ENCODE data around the gene CDC42SE1. TPM values are rescaled to one million over a fixed set of nuclear protein-coding genes. Genes with fewer than 3 reads are reported as not detected.

CDC42SE1 gene
- total RNA-seq, 8 experiments from 2014 or later: 34.9 to 68.9 (median 52.4) TPM

- H3K4me3 ChIP-seq: no peak overlapping the region
- H3K27ac ChIP-seq: no peak overlapping the region
- peak in 3 of 8 experiments; percentile 20 to 57 (median 54) for ATAC-seq (replicated peaks in 6 of 8)
- peaks cover 25 to 35% of the 10 kb centered on the region in 2 donors for H3K4me1 ChIP-seq (replicated peaks in 1 of 2)
- in situ Hi-C loops (cut with MboI; ENCODE audit: low pct_unique_long_range_greater_than_20kb in 2 of 9, low sequenced_read_pairs in 9 of 9, unreplicated experiment in 9 of 9): no loop called here
- 59 to 100% (median 83%) methylated on average over 1 to 4 of the region's 4 CpGs; no CpG with 5 or more reads in 1 of the 10 experiments for WGBS, 10 experiments
Measured at GRCh38 chr1:151001602-151002001, 57.8 kb downstream of the CDC42SE1 start.

Other genes starting within 250 kb of the CDC42SE1 start
- gene ARNT, start 183.0 kb downstream of the CDC42SE1 start, total RNA-seq: 10 to 100 TPM; 22.0 to 43.7 (median 25.9) TPM
- gene CTXND2, start 172.5 kb downstream of the CDC42SE1 start, total RNA-seq: 1 to 10 TPM in 1 of 8 experiments, under 1 TPM in 2, not detected in 5; 0.21 to 1.3 (median 0.27) TPM
- gene SETDB1, start 133.3 kb downstream of the CDC42SE1 start, total RNA-seq: 10 to 100 TPM; 29.6 to 75.6 (median 58.1) TPM
- 100 to 1,000 TPM in 4 of 8 experiments, 10 to 100 TPM in 4; 46.1 to 116 (median 96.6) TPM for gene CERS2, start 84.8 kb downstream of the CDC42SE1 start, total RNA-seq
- 1 to 10 TPM in 5 of 8 experiments, under 1 TPM in 3; 0.54 to 1.7 (median 1.3) TPM for gene ANXA9, start 77.3 kb downstream of the CDC42SE1 start, total RNA-seq
- 10 to 100 TPM in 7 of 8 experiments, 1 to 10 TPM in 1; 7.5 to 22.7 (median 19.0) TPM for gene MINDY1, start 52.7 kb downstream of the CDC42SE1 start, total RNA-seq
- 10 to 100 TPM; 10.5 to 30.2 (median 24.1) TPM for gene PRUNE1, start 51.2 kb downstream of the CDC42SE1 start, total RNA-seq
- 1 to 10 TPM in 4 of 8 experiments, under 1 TPM in 4; 0.18 to 1.6 (median 1.1) TPM for gene BNIPL, start 23.0 kb downstream of the CDC42SE1 start, total RNA-seq
- 10 to 100 TPM in 1 of 8 experiments, 1 to 10 TPM in 7; 3.9 to 10.3 (median 7.8) TPM for gene C1orf56, start 11.9 kb downstream of the CDC42SE1 start, total RNA-seq
- 100 to 1,000 TPM in 4 of 8 experiments, 10 to 100 TPM in 2, 1 to 10 TPM in 2; 3.3 to 201 (median 110) TPM for gene MLLT11, start 775 bp upstream of the CDC42SE1 start, total RNA-seq
- gene GABPB2, start 11.1 kb upstream of the CDC42SE1 start, total RNA-seq: 10 to 100 TPM in 2 of 8 experiments, 1 to 10 TPM in 6; 4.2 to 20.5 (median 6.1) TPM
- 10 to 100 TPM in 5 of 8 experiments, 1 to 10 TPM in 3; 1.0 to 33.6 (median 15.4) TPM for gene SEMA6C, start 87.0 kb upstream of the CDC42SE1 start, total RNA-seq
- gene TNFAIP8L2, start 97.0 kb upstream of the CDC42SE1 start, total RNA-seq: 1 to 10 TPM in 3 of 8 experiments, under 1 TPM in 5; 0.25 to 1.6 (median 0.55) TPM
- 10 to 100 TPM in 5 of 8 experiments, 1 to 10 TPM in 3; 4.4 to 31.2 (median 18.1) TPM for gene LYSMD1, start 106.3 kb upstream of the CDC42SE1 start, total RNA-seq
- gene SCNM1, start 106.5 kb upstream of the CDC42SE1 start, total RNA-seq: 100 to 1,000 TPM in 2 of 8 experiments, 10 to 100 TPM in 6; 41.0 to 115 (median 77.1) TPM
- 1 to 10 TPM in 3 of 8 experiments, under 1 TPM in 3, not detected in 2; 0.27 to 2.0 (median 0.96) TPM for gene TMOD4, start 116.4 kb upstream of the CDC42SE1 start, total RNA-seq
- 100 to 1,000 TPM in 3 of 8 experiments, 10 to 100 TPM in 5; 34.2 to 146 (median 83.1) TPM for gene VPS72, start 130.6 kb upstream of the CDC42SE1 start, total RNA-seq
- gene PIP5K1A, start 138.9 kb upstream of the CDC42SE1 start, total RNA-seq: 100 to 1,000 TPM in 1 of 8 experiments, 10 to 100 TPM in 7; 44.2 to 113 (median 62.5) TPM
- 100 to 1,000 TPM; 187 to 376 (median 247) TPM for gene PSMD4, start 195.1 kb upstream of the CDC42SE1 start, total RNA-seq
- 10 to 100 TPM in 7 of 8 experiments, 1 to 10 TPM in 1; 8.9 to 33.2 (median 21.9) TPM for gene ZNF687, start 222.7 kb upstream of the CDC42SE1 start, total RNA-seq

Measured in motor neuron (in vitro differentiated cells).